ENCODE measurements around the gene GPC6.
"Not testable (repeated sequence)": the region's sequence is repeated elsewhere in the genome, so short reads cannot be mapped to it uniquely, and the experiment has no call there.

The GPC6 gene

DNA sequence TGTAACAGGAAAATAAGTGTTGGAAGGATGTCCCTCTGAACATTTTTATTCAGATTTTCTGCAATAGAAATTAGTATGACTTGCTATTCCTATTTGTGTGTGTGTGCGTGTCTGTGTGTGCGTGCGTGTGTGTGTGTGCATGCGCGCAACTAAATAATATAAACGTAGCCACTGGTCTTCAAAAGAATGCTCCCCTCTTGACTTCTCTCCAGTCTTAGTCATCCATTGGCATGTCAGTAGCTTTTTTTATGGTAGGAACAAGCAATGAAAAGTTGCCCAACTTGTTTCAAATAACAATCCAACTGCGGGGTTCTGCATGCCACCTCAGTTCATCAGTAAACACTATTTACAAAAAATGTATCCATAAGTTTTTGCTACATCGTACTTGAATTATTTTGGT is 249.6 kb downstream of the GPC6 start:
- Mint-ChIP-seq H3K27ac (no peak overlapping the region), H3K36me3 (no peaks in the 10 kb centered on the region)
- DNase-seq (ENCODE audit: low spot score in 2 of 2), result no peak

DNA sequence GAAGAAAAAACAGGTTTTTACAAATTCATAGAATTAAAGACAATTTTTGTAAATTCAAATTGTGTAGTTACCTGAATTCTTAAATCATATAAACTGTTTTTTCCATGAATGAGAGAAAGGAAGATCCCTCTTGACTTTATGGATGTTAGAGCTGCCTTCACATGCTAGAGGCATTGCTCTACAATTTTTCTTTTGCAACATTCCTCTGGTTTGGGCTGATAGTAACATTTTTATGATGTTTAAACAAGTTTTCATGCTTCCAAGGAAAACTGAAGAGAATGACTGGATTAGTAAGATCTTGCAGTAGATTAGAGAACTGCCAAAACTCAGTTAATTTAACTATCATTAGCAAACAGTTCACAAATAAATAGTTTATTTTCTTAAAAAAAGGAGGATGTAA is 250.6 kb downstream of the GPC6 start:
- Mint-ChIP-seq H3K9me3 (no peaks in the 10 kb centered on the region), H3K4me1 (no peaks in the 10 kb centered on the region), H3K27ac (no peak overlapping the region), H3K4me3 (no peak overlapping the region), H3K36me3 (no peaks in the 10 kb centered on the region)
- ATAC-seq (no peak), DNase-seq (ENCODE audit: low spot score in 2 of 2) (no peak)

More for the DNA sequence above, 249.6 kb downstream of the GPC6 start:
- Mint-ChIP-seq H3K9me3 (no peaks in the 10 kb centered on the region), H3K4me3 (no peak overlapping the region), H3K4me1 (no peaks in the 10 kb centered on the region)
- ATAC-seq, result no peak

GRCh38 chr13:93480553-93481106 is 254.0 kb downstream of the GPC6 start:
- H3K9me3 Mint-ChIP-seq, result no peaks in the 10 kb centered on the region
- DNase-seq (ENCODE audit: low spot score in 2 of 2), result no peak
- ATAC-seq, result no peak
- H3K4me1 Mint-ChIP-seq, result no peaks in the 10 kb centered on the region
- no peak overlapping the region for H3K27ac Mint-ChIP-seq
- no peak overlapping the region for H3K4me3 Mint-ChIP-seq
- H3K36me3 Mint-ChIP-seq, result no peaks in the 10 kb centered on the region

DNA sequence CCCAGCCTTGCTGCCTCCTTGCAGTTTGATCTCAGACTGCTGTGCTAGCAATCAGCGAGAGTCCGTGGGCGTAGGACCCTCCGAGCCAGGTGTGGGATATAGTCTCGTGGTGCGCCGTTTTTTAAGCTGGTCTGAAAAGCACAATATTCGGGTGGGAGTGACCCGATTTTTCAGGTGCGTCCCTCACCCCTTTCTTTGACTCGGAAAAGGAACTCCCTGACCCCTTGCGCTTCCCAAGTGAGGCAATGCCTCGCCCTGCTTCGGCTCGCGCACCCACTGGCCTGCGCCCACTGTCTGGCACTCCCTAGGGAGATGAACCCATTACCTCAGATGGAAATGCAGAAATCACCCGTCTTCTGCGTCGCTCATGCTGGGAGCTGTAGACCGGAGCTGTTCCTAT is 269.5 kb downstream of the GPC6 start:
- ATAC-seq; DNase-seq (ENCODE audit: low spot score in 2 of 2); H3K9me3 Mint-ChIP-seq; H3K36me3 Mint-ChIP-seq; H3K27ac Mint-ChIP-seq; H3K4me1 Mint-ChIP-seq; H3K4me3 Mint-ChIP-seq: not testable (repeated sequence)

GRCh38 chr13:93496985-93497673 is 270.5 kb downstream of the GPC6 start:
- ATAC-seq (no peak), DNase-seq (ENCODE audit: low spot score in 2 of 2) (no peak)
- Mint-ChIP-seq H3K9me3 (peaks cover 3% of the 10 kb centered on the region), H3K4me1 (no peaks in the 10 kb centered on the region), H3K4me3 (no peak overlapping the region), H3K27ac (no peak overlapping the region), H3K36me3 (no peaks in the 10 kb centered on the region)

DNA sequence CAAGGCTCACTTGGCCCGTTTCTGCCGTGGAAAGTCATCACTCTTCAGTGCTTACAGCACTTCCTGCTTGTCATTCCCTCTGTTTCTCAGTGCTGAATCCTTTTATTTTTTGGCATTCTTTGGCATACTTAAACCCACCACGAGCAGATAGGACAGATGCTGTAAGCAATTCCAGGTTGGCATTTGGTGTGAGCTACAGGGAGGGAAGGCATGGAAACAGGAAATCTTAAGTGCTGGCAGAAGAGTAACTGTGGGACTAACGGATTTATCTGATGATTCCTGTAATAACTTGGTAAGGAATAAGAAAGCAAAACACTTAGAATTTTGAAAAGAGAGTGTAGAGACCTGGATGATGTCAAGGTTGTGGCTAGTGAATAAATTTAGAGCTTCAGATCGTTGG is 273.4 kb downstream of the GPC6 start:
- H3K27ac Mint-ChIP-seq, result no peak overlapping the region
- no peaks in the 10 kb centered on the region for H3K36me3 Mint-ChIP-seq
- no peaks in the 10 kb centered on the region for H3K4me1 Mint-ChIP-seq
- H3K4me3 Mint-ChIP-seq, result no peak overlapping the region
- no peak for ATAC-seq
- peaks cover 3% of the 10 kb centered on the region for H3K9me3 Mint-ChIP-seq
- DNase-seq (ENCODE audit: low spot score in 2 of 2), result no peak

GRCh38 chr13:93502071-93502470 is 275.5 kb downstream of the GPC6 start:
- Mint-ChIP-seq H3K36me3 (no peaks in the 10 kb centered on the region), H3K27ac (no peak overlapping the region), H3K4me1 (no peaks in the 10 kb centered on the region), H3K4me3 (no peak overlapping the region), H3K9me3 (peaks cover 3% of the 10 kb centered on the region)
- DNase-seq (ENCODE audit: low spot score in 2 of 2) (no peak), ATAC-seq (no peak)

- Mint-ChIP-seq H3K4me3 (no peak overlapping the region), H3K27ac (no peak overlapping the region), H3K4me1 (no peaks in the 10 kb centered on the region), H3K36me3 (no peaks in the 10 kb centered on the region), H3K9me3 (peaks cover 5% of the 10 kb centered on the region)
- DNase-seq (ENCODE audit: low spot score in 2 of 2) (no peak), ATAC-seq (no peak)
Measured at GRCh38 chr13:93502987-93503615, 276.5 kb downstream of the GPC6 start.

- ATAC-seq (no peak), DNase-seq (ENCODE audit: low spot score in 2 of 2) (no peak)
- Mint-ChIP-seq H3K4me1 (no peaks in the 10 kb centered on the region), H3K9me3 (peaks cover 5% of the 10 kb centered on the region), H3K36me3 (no peaks in the 10 kb centered on the region), H3K4me3 (no peak overlapping the region), H3K27ac (no peak overlapping the region)
Measured at GRCh38 chr13:93505104-93505952, 278.7 kb downstream of the GPC6 start.

DNA sequence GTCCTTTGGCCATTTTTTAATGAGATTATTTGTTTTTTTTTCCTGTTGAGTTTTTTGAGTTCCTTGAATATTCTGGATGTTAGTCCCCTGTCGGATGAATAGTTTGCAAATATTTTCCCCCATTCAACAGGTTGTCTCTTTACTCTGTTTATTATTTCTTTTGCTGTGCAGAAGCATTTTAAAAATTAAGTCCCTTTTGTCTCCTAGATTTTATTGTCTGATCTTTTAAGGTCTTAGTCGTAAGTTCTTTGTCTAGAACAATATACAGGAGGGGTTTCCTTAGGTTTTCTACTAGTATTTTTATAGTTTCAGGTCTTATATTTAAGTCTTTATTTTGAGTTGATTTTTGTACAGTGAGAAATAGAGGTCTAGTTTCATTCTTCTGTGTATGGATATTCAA is 284.4 kb downstream of the GPC6 start:
- Mint-ChIP-seq H3K9me3 (peaks cover 2% of the 10 kb centered on the region), H3K36me3 (no peaks in the 10 kb centered on the region), H3K27ac (no peak overlapping the region), H3K4me3 (no peak overlapping the region), H3K4me1 (no peaks in the 10 kb centered on the region)
- no peak for DNase-seq (ENCODE audit: low spot score in 2 of 2)
- no peak for ATAC-seq

GRCh38 chr13:93515267-93515666 is 288.7 kb downstream of the GPC6 start:
- Mint-ChIP-seq H3K4me3 (no peak overlapping the region), H3K27ac (no peak overlapping the region), H3K36me3 (no peaks in the 10 kb centered on the region), H3K9me3 (no peaks in the 10 kb centered on the region), H3K4me1 (no peaks in the 10 kb centered on the region)
- ATAC-seq (no peak), DNase-seq (ENCODE audit: low spot score in 2 of 2) (no peak)

- Mint-ChIP-seq H3K4me1 (no peaks in the 10 kb centered on the region), H3K4me3 (no peak overlapping the region), H3K27ac (no peak overlapping the region), H3K9me3 (no peaks in the 10 kb centered on the region), H3K36me3 (no peaks in the 10 kb centered on the region)
- DNase-seq (ENCODE audit: low spot score in 2 of 2), result no peak
- no peak for ATAC-seq
Measured at GRCh38 chr13:93517658-93518057, 291.1 kb downstream of the GPC6 start.

DNA sequence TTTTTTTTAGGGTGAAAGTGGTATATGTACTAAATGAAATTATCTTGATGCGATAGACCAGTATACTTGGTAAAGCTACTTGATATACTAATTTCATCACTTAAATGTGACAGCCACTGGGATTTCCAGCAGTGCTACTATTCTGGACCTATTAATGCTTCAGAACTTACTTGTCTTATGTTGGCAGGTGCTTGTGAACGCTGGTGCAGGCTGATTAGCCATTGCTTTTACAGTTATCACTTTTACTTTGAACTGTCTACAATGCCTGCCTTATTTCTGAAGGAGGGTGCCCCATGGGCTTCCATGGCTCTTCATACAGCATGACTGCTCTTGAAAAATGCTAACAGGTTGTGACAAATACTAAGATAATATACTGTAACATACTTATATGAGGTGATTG is 294.7 kb downstream of the GPC6 start:
- no peak for DNase-seq (ENCODE audit: low spot score in 2 of 2)
- H3K27ac Mint-ChIP-seq, result no peak overlapping the region
- no peaks in the 10 kb centered on the region for H3K4me1 Mint-ChIP-seq
- H3K4me3 Mint-ChIP-seq, result no peak overlapping the region
- no peak for ATAC-seq
- H3K9me3 Mint-ChIP-seq, result peaks cover 3% of the 10 kb centered on the region
- no peaks in the 10 kb centered on the region for H3K36me3 Mint-ChIP-seq

- H3K4me3 Mint-ChIP-seq, result no peak overlapping the region
- H3K36me3 Mint-ChIP-seq, result no peaks in the 10 kb centered on the region
- ATAC-seq (no peak), DNase-seq (ENCODE audit: low spot score in 2 of 2) (no peak)
- peaks cover 3% of the 10 kb centered on the region for H3K9me3 Mint-ChIP-seq
- H3K27ac Mint-ChIP-seq, result no peak overlapping the region
- H3K4me1 Mint-ChIP-seq, result no peaks in the 10 kb centered on the region
Measured at GRCh38 chr13:93522501-93522900, 295.9 kb downstream of the GPC6 start.

DNA sequence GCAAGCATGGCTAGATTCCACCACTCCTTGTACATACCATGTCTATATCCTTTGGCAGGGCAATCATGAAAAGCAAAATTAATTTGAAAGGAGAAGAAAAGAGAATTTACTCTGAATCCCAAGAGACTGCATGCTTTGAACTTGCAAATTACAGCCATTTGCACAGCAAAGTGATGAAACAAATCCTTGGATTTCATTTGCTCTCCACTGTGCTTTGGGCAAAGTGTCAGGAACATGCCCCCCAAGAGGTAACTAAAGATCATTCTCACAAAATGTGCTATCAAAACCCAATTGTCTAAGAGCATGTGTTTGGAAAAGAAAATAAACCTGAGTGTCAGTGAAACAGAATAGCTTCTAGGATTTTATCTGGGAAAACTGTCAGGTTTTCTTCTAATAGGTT is 298.5 kb downstream of the GPC6 start:
- Mint-ChIP-seq H3K4me1 (no peaks in the 10 kb centered on the region), H3K36me3 (no peaks in the 10 kb centered on the region), H3K4me3 (no peak overlapping the region), H3K9me3 (peaks cover 3% of the 10 kb centered on the region), H3K27ac (no peak overlapping the region)
- ATAC-seq, result no peak
- DNase-seq (ENCODE audit: low spot score in 2 of 2), result no peak
